HepG2 (cell line): ENCODE measurements around the gene RBM14. TPM values are rescaled to one million over a fixed set of nuclear protein-coding genes. Genes with fewer than 3 reads are reported as not detected.
A peak's percentile ranks its signal among the peaks of the same experiment; 100 is the strongest.

Experiments
- BRCA1 ChIP-seq: sonication (generic); formaldehyde crosslinking; IDR thresholded peaks from 2 replicates; pipeline ENCODE4 v1.4.0; 2020; ENCODE audit warnings: missing genetic modification reagents
- EZH2 ChIP-seq: conservative IDR thresholded peaks from 2 replicates; pipeline ENCODE4 v1.6.1; 2012; ENCODE audit warnings: mild to moderate bottlenecking, low read depth, low read length, moderate library complexity
- HINFP ChIP-seq: sonication (generic); formaldehyde crosslinking; IDR thresholded peaks from 2 replicates; pipeline ENCODE4 v1.4.0; 2020; ENCODE audit warnings: low read depth, mild to moderate bottlenecking, missing genetic modification reagents
- HIVEP1 ChIP-seq: sonication (generic); formaldehyde crosslinking; IDR thresholded peaks from 2 replicates; pipeline ENCODE4 v1.4.0; 2020; ENCODE audit warnings: mild to moderate bottlenecking, missing genetic modification reagents
- HNF1A ChIP-seq, 2 experiments: sonication (generic) in 1 of 2; formaldehyde crosslinking in 1 of 2; IDR thresholded peaks; 2 replicates each; pipeline versions ENCODE4 v1.4.0 to v1.6.1; 2016 to 2020; ENCODE audit warnings: borderline replicate concordance in 1 of 2, low read depth in 1 of 2, mild to moderate bottlenecking in 1 of 2, missing genetic modification reagents in 1 of 2
- HNRNPLL ChIP-seq: fragments of 200-400 bp; formaldehyde crosslinking; IDR thresholded peaks from 2 replicates; pipeline ENCODE4 v1.6.1; 2017; ENCODE audit warnings: mild to moderate bottlenecking, low read depth, low read length; ENCODE audit not compliant: poor library complexity, severe bottlenecking
- KLF15 ChIP-seq: sonication (generic); formaldehyde crosslinking; IDR thresholded peaks from 2 replicates; pipeline ENCODE4 v1.8.1; 2023; ENCODE audit warnings: borderline replicate concordance, mild to moderate bottlenecking, inconsistent platforms, missing genetic modification reagents, mixed read lengths
- NR2C2 ChIP-seq: sonication (generic); formaldehyde crosslinking; IDR thresholded peaks from 2 replicates; pipeline ENCODE4 v1.4.0; 2020; ENCODE audit warnings: missing genetic modification reagents, mild to moderate bottlenecking, moderate library complexity, borderline replicate concordance
- POGZ ChIP-seq: sonication (generic); formaldehyde crosslinking; IDR thresholded peaks from 2 replicates; pipeline ENCODE4 v1.4.0; 2020; ENCODE audit warnings: mild to moderate bottlenecking, missing genetic modification reagents
- RFX5 ChIP-seq: IDR thresholded peaks from 2 replicates; pipeline ENCODE4 v1.6.1; 2011; ENCODE audit warnings: low read depth, low read length, improper control_type of control experiment
- RNF2 ChIP-seq: fragments of 450-650 bp; conservative IDR thresholded peaks from 2 replicates; pipeline ENCODE4 v1.6.1; 2016; ENCODE audit warnings: low read depth
- SAP130 ChIP-seq: IDR thresholded peaks from 2 replicates; pipeline ENCODE4 v1.6.1; 2016; ENCODE audit warnings: low read depth
- ZBTB7B ChIP-seq: sonication (generic); formaldehyde crosslinking; IDR thresholded peaks from 2 replicates; pipeline ENCODE4 v1.4.0; 2020; ENCODE audit warnings: missing genetic modification reagents
- ZGPAT ChIP-seq: IDR thresholded peaks from 2 replicates; pipeline ENCODE4 v1.6.1; 2016; ENCODE audit warnings: mild to moderate bottlenecking
- ZNF207 ChIP-seq: fragments of 450-650 bp; IDR thresholded peaks from 2 replicates; pipeline ENCODE4 v1.6.1; 2016; ENCODE audit warnings: antibody characterized with exemption, borderline replicate concordance
- ZNF3 ChIP-seq: IDR thresholded peaks from 2 replicates; pipeline ENCODE4 v1.7.0; 2017; ENCODE audit warnings: inconsistent platforms
- ZNF446 ChIP-seq: sonication (generic); formaldehyde crosslinking; IDR thresholded peaks from 2 replicates; pipeline ENCODE4 v1.5.0; 2020; ENCODE audit warnings: mild to moderate bottlenecking, missing genetic modification reagents
- ZNF550 ChIP-seq: sonication (generic); formaldehyde crosslinking; IDR thresholded peaks from 2 replicates; pipeline ENCODE4 v1.4.0; 2020; ENCODE audit warnings: mild to moderate bottlenecking, missing genetic modification reagents, borderline replicate concordance
- ZNF770 ChIP-seq: sonication (generic); formaldehyde crosslinking; IDR thresholded peaks from 2 replicates; pipeline ENCODE4 v1.5.0; 2020; ENCODE audit warnings: mild to moderate bottlenecking, missing genetic modification reagents
- polyA plus RNA-seq, 8 experiments: library from polyadenylated mRNA; depleted of rRNA in 3 of 8; stranded (reverse) in 7 of 8; unstranded in 1 of 8; fragments of >200 nt; fragmentation: Illumina TruSeq in 4 of 8; extraction: Trizol in 4 of 8; gene quantifications; 2 replicates each; pipeline versions ENCODE4 v1.2.1 to v1.2.3, GENCODE V29; 2011 to 2016; ENCODE audit warnings: low read depth in 4 of 8, missing spikeins in 1 of 8, mixed read lengths in 1 of 8; ENCODE audit not compliant: insufficient read depth in 1 of 8
- total RNA-seq, 5 experiments: library from RNA; depleted of rRNA; stranded (reverse); fragments of >200 nt; fragmentation: Illumina TruSeq; extraction: Trizol; gene quantifications; 2 replicates each; pipeline ENCODE4 v1.2.3, GENCODE V29; 2016; ENCODE audit warnings: low read depth in 1 of 5

RBM14 gene
- total and polyA plus RNA-seq, 2 of the 13 experiments (the other 11 are each of a cell fraction or from before 2014, with no cell fraction given) = 12.7 to 44.1 TPM

GRCh38 chr11:66592457-66593302 lies 23.8 kb upstream of the RBM14 start, which contains the start of the genes CCDC87 and CCS (continued):
- peak; percentile 88 for TF ChIP-seq ZGPAT
- peak; percentile 67 for TF ChIP-seq ZBTB7B (CRISPR knock-in tag)
- TF ChIP-seq SAP130 (CRISPR knock-in tag) = peak; percentile 94
- TF ChIP-seq KLF15 (CRISPR knock-in tag) = no peak; the same call in 1 of the 2 replicates
- TF ChIP-seq EZH2 = no peak
- peak; percentile 84 for TF ChIP-seq HNRNPLL
- no peak for TF ChIP-seq NR2C2
- TF ChIP-seq HIVEP1 (CRISPR knock-in tag) = no peak; the same call in 1 of the 2 replicates
- TF ChIP-seq RFX5 = no peak
- no peak for TF ChIP-seq ZNF3
- peak; percentile 60 for TF ChIP-seq ZNF770
- TF ChIP-seq HNF1A (IDR thresholded peaks at IDR 0.05; ENCODE audit: low read depth) = no peak
- peak; percentile 37; the same call in 1 of the 2 replicates for TF ChIP-seq HNF1A (CRISPR knock-in tag; IDR thresholded peaks at IDR 0.05; ENCODE audit: borderline replicate concordance)
- peak; percentile 92 for TF ChIP-seq HINFP
- TF ChIP-seq ZNF550 (CRISPR knock-in tag) = no peak
- TF ChIP-seq ZNF446 = peak; percentile 98
- no peak for TF ChIP-seq RNF2
- TF ChIP-seq POGZ = peak; percentile 16; the same call in 1 of the 2 replicates
- 0 out of 2 replicates have a peak, but pooled peaks have one; percentile 84 for TF ChIP-seq BRCA1 (CRISPR knock-in tag)
- TF ChIP-seq ZNF207 = no peak
